Smooth muscle cell (in vitro differentiated cells): ENCODE results near the gene ALDH1L1. TPM values are rescaled to one million over a fixed set of nuclear protein-coding genes. Genes with fewer than 3 reads are reported as not detected.

Experiments used
- DNase-seq: peaks from one replicate; lab custom pipeline; 2025; ENCODE audit not compliant: unreplicated experiment; lab: John Stamatoyannopoulos, UW
- H2AFZ ChIP-seq: fragments of 200-600 bp; sonication (generic); 2 replicates; pipeline ENCODE4 v1.6.0; 2016; ENCODE audit warnings: antibody characterized with exemption, low read depth, mild to moderate bottlenecking
- H3F3A ChIP-seq: fragments of 200-600 bp; sonication (generic); 2 replicates; pipeline ENCODE4 v1.6.0; 2017; ENCODE audit warnings: antibody characterized with exemption, low read depth
- H3K27ac ChIP-seq: fragments of 200-600 bp; sonication (generic); 2 replicates; pipeline ENCODE4 v1.5.1; 2016; ENCODE audit warnings: low read depth, mild to moderate bottlenecking
- H3K27me3 ChIP-seq: fragments of 200-600 bp; sonication (generic); 2 replicates; pipeline ENCODE4 v1.6.1; 2016; ENCODE audit warnings: low read depth, mild to moderate bottlenecking
- H3K36me3 ChIP-seq: fragments of 200-600 bp; sonication (generic); 2 replicates; pipeline ENCODE4 v1.5.1; 2016; ENCODE audit warnings: low read depth
- H3K4me1 ChIP-seq: fragments of 200-600 bp; sonication (generic); 2 replicates; pipeline ENCODE4 v1.5.1; 2016; ENCODE audit warnings: low read depth
- H3K4me2 ChIP-seq: fragments of 200-600 bp; sonication (generic); 2 replicates; pipeline ENCODE4 v1.6.0; 2016; ENCODE audit warnings: mild to moderate bottlenecking
- H3K4me3 ChIP-seq: fragments of 200-600 bp; sonication (generic); 2 replicates; pipeline ENCODE4 v1.5.1; 2016; ENCODE audit warnings: mild to moderate bottlenecking
- H3K79me2 ChIP-seq: fragments of 200-600 bp; sonication (generic); 2 replicates; pipeline ENCODE4 v1.6.0; 2016; ENCODE audit warnings: low read depth, mild to moderate bottlenecking
- H3K9ac ChIP-seq: fragments of 200-600 bp; sonication (generic); 2 replicates; pipeline ENCODE4 v1.6.0; 2016; ENCODE audit warnings: low read depth
- H3K9me3 ChIP-seq: fragments of 200-600 bp; sonication (generic); replicated peaks from 2 replicates; pipeline ENCODE4 v1.5.1; 2016; ENCODE audit warnings: low read depth
- H4K20me1 ChIP-seq: fragments of 200-600 bp; sonication (generic); 2 replicates; pipeline ENCODE4 v1.6.0; 2016; ENCODE audit warnings: low read depth
- WGBS: methylation state at CpG from one replicate; pipeline ENCODE4 v1.1.7; 2016; ENCODE audit warnings: low lambda C conversion rate; 5-methylcytosine and 5-hydroxymethylcytosine counted together
- polyA plus RNA-seq: library from polyadenylated mRNA; unstranded; fragments of >200 nt; fragmentation: Nextera tagmentation; extraction: Ambion mirVana; gene quantifications from 2 replicates; pipeline ENCODE4 v1.2.1, GENCODE V29; 2016
- total RNA-seq: library from RNA; depleted of rRNA; stranded (reverse); fragments of >200 nt; gene quantifications from 2 replicates; pipeline ENCODE4 v1.2.3, GENCODE V29; 2014
- TF ChIP-seq, protein P1 (sequence below): fragments of 200-600 bp; sonication (generic); IDR thresholded peaks from 2 replicates; pipeline ENCODE4 v1.5.1; 2017; ENCODE audit warnings: borderline replicate concordance, mild to moderate bottlenecking, antibody characterized with exemption; ENCODE audit not compliant: insufficient read depth, poor library complexity, severe bottlenecking

The ALDH1L1 gene
- total and polyA plus RNA-seq, 2 experiments from 2014 or later, result 0.48 TPM; not detected in 1

DNA sequence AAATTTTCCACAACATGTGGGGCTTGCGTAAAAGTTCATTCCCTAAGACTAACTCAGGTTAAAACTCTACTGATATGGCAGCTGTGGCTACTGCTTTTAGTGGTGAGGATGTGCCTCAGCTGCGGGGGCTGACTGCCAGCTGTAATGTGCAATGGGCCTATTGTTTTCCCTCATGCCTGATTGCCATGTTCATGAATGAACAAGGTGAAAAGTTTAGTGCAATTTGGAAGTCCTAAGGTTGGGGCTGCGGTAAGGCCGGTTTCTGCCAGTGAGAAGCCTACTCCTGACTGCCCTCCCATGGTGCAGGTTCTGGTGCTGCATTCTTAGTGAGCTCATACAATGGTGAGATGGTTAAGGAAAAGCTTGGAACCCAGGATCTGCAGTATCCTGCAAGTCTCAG lies 10.9 kb upstream of the ALDH1L1 start:
- no peak overlapping the region for H3K9ac ChIP-seq
- H3K27ac ChIP-seq, result no peak overlapping the region
- DNase-seq, result no peak
- H2AFZ ChIP-seq, result no peak overlapping the region
- H3K27me3 ChIP-seq, result no peaks in the 10 kb centered on the region
- no peaks in the 10 kb centered on the region for H3K4me1 ChIP-seq
- H3F3A ChIP-seq, result no peaks in the 10 kb centered on the region
- 91% methylated on average over 4 of the region's 4 CpGs for WGBS
- peaks cover 8% of the 10 kb centered on the region for H3K9me3 ChIP-seq
- H4K20me1 ChIP-seq, result no peaks in the 10 kb centered on the region
- H3K4me3 ChIP-seq, result no peak overlapping the region
- TF ChIP-seq, protein P1, sequence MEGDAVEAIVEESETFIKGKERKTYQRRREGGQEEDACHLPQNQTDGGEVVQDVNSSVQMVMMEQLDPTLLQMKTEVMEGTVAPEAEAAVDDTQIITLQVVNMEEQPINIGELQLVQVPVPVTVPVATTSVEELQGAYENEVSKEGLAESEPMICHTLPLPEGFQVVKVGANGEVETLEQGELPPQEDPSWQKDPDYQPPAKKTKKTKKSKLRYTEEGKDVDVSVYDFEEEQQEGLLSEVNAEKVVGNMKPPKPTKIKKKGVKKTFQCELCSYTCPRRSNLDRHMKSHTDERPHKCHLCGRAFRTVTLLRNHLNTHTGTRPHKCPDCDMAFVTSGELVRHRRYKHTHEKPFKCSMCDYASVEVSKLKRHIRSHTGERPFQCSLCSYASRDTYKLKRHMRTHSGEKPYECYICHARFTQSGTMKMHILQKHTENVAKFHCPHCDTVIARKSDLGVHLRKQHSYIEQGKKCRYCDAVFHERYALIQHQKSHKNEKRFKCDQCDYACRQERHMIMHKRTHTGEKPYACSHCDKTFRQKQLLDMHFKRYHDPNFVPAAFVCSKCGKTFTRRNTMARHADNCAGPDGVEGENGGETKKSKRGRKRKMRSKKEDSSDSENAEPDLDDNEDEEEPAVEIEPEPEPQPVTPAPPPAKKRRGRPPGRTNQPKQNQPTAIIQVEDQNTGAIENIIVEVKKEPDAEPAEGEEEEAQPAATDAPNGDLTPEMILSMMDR, result no peak
- no peaks in the 10 kb centered on the region for H3K79me2 ChIP-seq
- H3K36me3 ChIP-seq, result no peaks in the 10 kb centered on the region
- no peak overlapping the region for H3K4me2 ChIP-seq

DNA sequence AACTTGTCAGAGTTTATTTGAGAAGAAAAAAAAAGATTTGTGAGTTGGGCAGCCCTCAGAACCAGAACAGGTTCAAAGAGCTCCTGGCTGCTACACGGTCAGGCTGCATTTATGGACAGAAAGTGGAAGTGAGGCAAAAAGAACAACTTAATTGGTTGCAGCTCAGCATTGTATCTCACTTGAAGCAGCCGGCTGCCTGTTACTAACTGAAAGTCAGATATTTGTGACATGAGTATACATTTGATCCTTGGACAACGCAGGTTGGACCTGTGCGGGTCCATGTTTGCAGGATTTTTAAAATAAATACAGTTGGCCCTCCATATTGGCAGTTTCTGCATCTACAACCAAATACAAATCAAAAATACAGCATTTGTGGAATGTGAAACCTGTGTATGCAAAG lies 7.5 kb upstream of the ALDH1L1 start:
- H3F3A ChIP-seq, result no peaks in the 10 kb centered on the region
- 93% methylated on average over 4 of the region's 4 CpGs for WGBS

GRCh38 chr3:126186749-126187148 lies 6.4 kb upstream of the ALDH1L1 start:
- no peaks in the 10 kb centered on the region for H3K9me3 ChIP-seq
- H2AFZ ChIP-seq, result no peak overlapping the region
- no peak overlapping the region for H3K4me3 ChIP-seq
- no peaks in the 10 kb centered on the region for H3K4me1 ChIP-seq
- TF ChIP-seq, protein P1, result no peak
- no peak overlapping the region for H3K4me2 ChIP-seq
- DNase-seq, result no peak
- WGBS, result 91% methylated on average over 9 of the region's 9 CpGs
- H3F3A ChIP-seq, result no peaks in the 10 kb centered on the region
- H3K27ac ChIP-seq, result no peak overlapping the region
- peaks cover 14% of the 10 kb centered on the region for H3K27me3 ChIP-seq
- H3K79me2 ChIP-seq, result no peaks in the 10 kb centered on the region
- no peaks in the 10 kb centered on the region for H4K20me1 ChIP-seq
- no peaks in the 10 kb centered on the region for H3K36me3 ChIP-seq
- H3K9ac ChIP-seq, result no peak overlapping the region

More for the DNA sequence above, 7.5 kb upstream of the ALDH1L1 start:
- Histone ChIP-seq H3K9me3 (no peaks in the 10 kb centered on the region), H3K4me3 (no peak overlapping the region), H3K9ac (no peak overlapping the region), H3K27ac (no peak overlapping the region), H3K36me3 (no peaks in the 10 kb centered on the region), H2AFZ (no peak overlapping the region), H3K4me2 (no peak overlapping the region), H3K4me1 (no peaks in the 10 kb centered on the region), H3K79me2 (no peaks in the 10 kb centered on the region), H4K20me1 (no peaks in the 10 kb centered on the region), H3K27me3 (peaks cover 4% of the 10 kb centered on the region)
- TF ChIP-seq, protein P1, result no peak
- no peak for DNase-seq

GRCh38 chr3:126186271-126186670 lies 5.9 kb upstream of the ALDH1L1 start:
- Histone ChIP-seq H2AFZ (no peak overlapping the region), H3K27ac (no peak overlapping the region), H3K27me3 (peaks cover 19% of the 10 kb centered on the region), H3K79me2 (no peaks in the 10 kb centered on the region), H4K20me1 (no peaks in the 10 kb centered on the region), H3K4me2 (no peak overlapping the region), H3K9ac (no peak overlapping the region), H3F3A (no peaks in the 10 kb centered on the region), H3K4me1 (no peaks in the 10 kb centered on the region), H3K9me3 (no peaks in the 10 kb centered on the region), H3K4me3 (no peak overlapping the region), H3K36me3 (no peaks in the 10 kb centered on the region)
- TF ChIP-seq, protein P1, result no peak
- DNase-seq, result no peak
- 96% methylated on average over 4 of the region's 4 CpGs for WGBS
